Keratinocyte (primary cell): ENCODE measurements around the gene CENPU.

Experiments used
- CTCF ChIP-seq, 3 experiments: IDR thresholded peaks in 1 of 3; conservative IDR thresholded peaks in 1 of 3; optimal IDR thresholded peaks in 1 of 3; 2 replicates in 2 of 3; 3 replicates in 1 of 3; pipeline versions ENCODE3 to v1.5.1; 2011; ENCODE audit warnings: low read length in 3 of 3, mild to moderate bottlenecking in 3 of 3, moderate library complexity in 2 of 3, control low read depth in 1 of 3, inconsistent platforms in 1 of 3; ENCODE audit not compliant: insufficient read depth in 2 of 3; ENCODE audit errors: extremely low read depth in 1 of 3
- EZH2 ChIP-seq: IDR thresholded peaks from one replicate; pipeline ENCODE4 v1.6.1; 2012; ENCODE audit warnings: inconsistent platforms, mild to moderate bottlenecking, low read length, moderate library complexity

DNA sequence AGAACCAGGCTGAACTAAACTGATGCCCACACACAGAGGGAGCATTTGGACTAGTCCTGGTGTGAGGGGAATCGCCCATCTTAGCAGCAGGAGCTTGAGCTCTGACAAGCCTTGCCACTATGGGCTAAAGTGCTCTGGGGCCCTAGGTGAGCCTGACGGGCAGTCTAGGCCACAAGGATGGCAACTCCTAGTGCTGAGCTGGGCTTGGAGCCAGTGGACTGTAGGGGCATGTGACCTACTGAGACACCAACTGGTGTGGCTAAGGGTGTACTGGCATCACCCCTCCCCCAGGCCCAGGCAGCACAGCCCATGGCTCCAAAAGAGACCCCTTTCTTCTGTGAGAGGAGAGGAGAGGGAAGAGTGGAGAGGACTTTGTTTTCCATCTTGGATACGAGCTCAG lies 14.5 kb downstream of the CENPU start:
- TF ChIP-seq CTCF (optimal IDR thresholded peaks at IDR 0.05 in 1 of 3, IDR thresholded peaks at IDR 0.05 in 1 of 3, conservative IDR thresholded peaks at IDR 0.05 in 1 of 3; ENCODE audit: extremely low read depth in 1 of 3, insufficient read depth in 2 of 3, low read length in 3 of 3) (no peak), EZH2 (no peak)
